GM06990 (cell line): ENCODE measurements around the gene SPC24.
"Not testable (repeated sequence)": the region's sequence is repeated elsewhere in the genome, so short reads cannot be mapped to it uniquely, and the experiment has no call there.

Experiments used
- DNase-seq: peaks from one replicate; pipeline ENCODE4 v3.0.0-alpha.2; 2011; ENCODE audit not compliant: insufficient read length; ENCODE audit errors: extremely low read depth
- H3K27me3 ChIP-seq: replicated peaks from 2 replicates; pipeline ENCODE4 v1.6.0; 2011; ENCODE audit warnings: low read length; ENCODE audit not compliant: control insufficient read depth, insufficient read depth
- H3K36me3 ChIP-seq: 2 replicates; pipeline ENCODE4 v1.5.1; 2011; ENCODE audit warnings: low read length; ENCODE audit not compliant: control insufficient read depth, insufficient read depth
- H3K4me3 ChIP-seq: replicated peaks from 2 replicates; pipeline ENCODE4 v1.5.1; 2011; ENCODE audit warnings: low read depth, mild to moderate bottlenecking, control low read depth, low read length
- CTCF ChIP-seq: IDR thresholded peaks from 2 replicates; pipeline ENCODE4 v1.5.1; 2011; ENCODE audit warnings: low read length, control low read depth, mild to moderate bottlenecking, inconsistent platforms; ENCODE audit not compliant: insufficient read depth, poor library complexity, severe bottlenecking

SPC24 gene

DNA sequence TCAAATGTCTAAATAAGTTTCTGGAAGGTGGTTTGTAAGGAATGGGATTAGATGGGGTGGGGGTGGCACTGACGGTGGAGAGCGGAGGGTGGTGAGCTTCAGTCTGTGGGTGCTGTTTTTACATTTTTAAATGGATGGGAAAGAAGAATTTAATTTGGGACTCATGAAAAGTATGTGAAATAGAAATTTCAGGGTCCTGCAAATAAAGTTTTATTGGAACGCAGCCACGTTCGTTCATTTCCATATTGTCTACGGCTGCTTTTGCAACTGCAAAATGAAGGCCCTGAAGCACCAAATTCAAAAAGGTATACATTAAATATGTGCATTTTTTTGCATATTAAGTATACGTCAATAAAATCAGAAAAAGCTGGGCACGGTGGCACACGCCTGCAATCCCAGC, 31.9 kb upstream of the SPC24 start:
- H3K4me3 ChIP-seq: no peak overlapping the region
- TF ChIP-seq CTCF: no peak
- no peak for DNase-seq
- no peaks in the 10 kb centered on the region for H3K36me3 ChIP-seq
- no peaks in the 10 kb centered on the region for H3K27me3 ChIP-seq

DNA sequence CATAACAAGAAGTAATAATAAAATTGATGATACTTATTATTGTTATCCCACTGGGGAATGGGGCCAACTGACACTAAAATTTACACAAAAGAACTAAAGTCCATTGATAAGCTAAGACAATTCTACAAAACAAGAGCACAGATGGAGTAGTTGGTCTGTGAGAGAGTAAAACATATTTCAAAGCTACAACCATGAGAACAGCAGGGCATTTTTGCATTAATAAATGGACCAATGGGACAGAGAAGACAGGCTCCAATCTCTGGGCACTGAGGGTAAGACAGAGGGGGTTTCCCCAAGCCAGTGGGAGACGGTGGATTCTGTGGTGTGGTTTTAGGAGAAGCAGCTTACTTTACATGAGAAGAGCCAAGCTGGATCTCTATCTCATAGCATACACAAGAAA, 27.4 kb upstream of the SPC24 start:
- no peaks in the 10 kb centered on the region for H3K36me3 ChIP-seq
- no peak for DNase-seq
- TF ChIP-seq CTCF: no peak
- H3K4me3 ChIP-seq: no peak overlapping the region
- H3K27me3 ChIP-seq: no peaks in the 10 kb centered on the region

- Histone ChIP-seq H3K27me3 (no peaks in the 10 kb centered on the region), H3K4me3 (no peak overlapping the region), H3K36me3 (no peaks in the 10 kb centered on the region)
- no peak for DNase-seq
- TF ChIP-seq CTCF: no peak
These were observed 25.9 kb upstream of the SPC24 start for GRCh38 chr19:11181488-11181887.

DNA sequence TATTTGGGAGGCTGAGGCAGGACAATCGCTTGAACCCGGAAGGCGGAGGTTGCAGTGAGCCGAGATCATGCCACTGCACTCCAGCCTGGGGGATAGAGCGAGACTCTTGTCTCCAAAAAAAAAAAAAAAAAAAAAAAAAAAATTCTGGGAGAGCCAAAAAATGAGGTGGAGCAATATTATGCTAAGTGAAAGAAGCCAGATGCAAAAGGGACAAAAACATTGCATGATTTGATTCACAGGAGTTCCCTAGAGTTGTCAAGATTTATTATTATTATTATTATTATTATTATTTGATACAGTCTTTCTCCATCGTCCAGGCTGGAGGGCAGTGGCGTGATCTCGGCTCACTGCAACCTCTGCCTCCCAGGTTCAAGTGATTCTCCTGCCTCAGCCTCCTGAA, 25.4 kb upstream of the SPC24 start:
- DNase-seq, H3K4me3 ChIP-seq, H3K27me3 ChIP-seq, H3K36me3 ChIP-seq: not testable (repeated sequence)

- no peak for TF ChIP-seq CTCF
- no peaks in the 10 kb centered on the region for H3K36me3 ChIP-seq
- H3K4me3 ChIP-seq: no peak overlapping the region
- no peak for DNase-seq
- H3K27me3 ChIP-seq: no peaks in the 10 kb centered on the region
These were observed 24.8 kb upstream of the SPC24 start for GRCh38 chr19:11180346-11180745.

DNA sequence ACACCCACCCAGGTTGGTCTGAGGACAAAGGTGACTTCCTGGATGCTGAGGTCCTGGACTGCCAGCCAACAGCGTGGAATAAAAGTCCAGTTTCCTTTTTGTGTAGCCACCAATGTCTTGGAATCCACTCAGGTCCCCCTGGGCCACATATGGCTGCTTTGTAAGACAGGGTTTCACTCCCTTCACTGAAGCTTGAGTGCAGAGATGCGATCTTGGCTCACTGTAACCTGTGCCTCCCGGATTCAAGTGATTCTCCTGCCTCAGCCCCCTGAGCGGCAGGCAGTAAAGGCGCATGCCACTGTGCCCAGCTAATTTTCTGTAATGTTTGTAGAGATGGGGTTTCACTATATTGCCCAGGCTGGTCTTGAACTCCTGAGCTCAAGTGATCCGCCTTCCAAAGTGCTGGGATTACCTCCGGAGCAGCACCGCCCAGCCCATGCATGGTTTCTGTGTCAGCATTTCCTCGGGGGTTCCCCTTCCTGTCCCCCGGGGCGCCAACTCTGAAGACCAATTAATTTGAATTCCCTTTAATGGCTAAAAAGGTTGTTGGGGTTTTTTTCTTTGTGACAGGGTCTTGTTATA, 24.2 kb upstream of the SPC24 start:
- Histone ChIP-seq H3K4me3 (peak overlapping the region; percentile 49), H3K36me3 (no peaks in the 10 kb centered on the region), H3K27me3 (no peaks in the 10 kb centered on the region)
- TF ChIP-seq CTCF: no peak
- peak; percentile 71 for DNase-seq

DNA sequence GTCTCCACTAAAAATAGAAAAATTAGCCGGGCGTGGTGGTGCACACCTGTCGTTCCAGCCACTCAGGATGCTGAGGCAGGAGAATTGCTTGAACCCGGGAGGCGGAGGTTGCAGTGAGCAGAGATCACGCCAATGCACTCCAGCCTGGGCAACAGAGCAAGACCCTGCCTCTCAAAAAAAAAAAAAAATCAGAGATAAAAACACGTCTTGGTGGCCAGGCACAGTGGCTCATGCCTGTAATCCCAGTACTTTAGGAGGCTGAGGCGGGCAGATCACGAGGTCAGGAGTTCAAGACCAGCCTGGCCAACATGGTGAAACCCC, 23.5 kb upstream of the SPC24 start:
- H3K36me3 ChIP-seq, H3K27me3 ChIP-seq, H3K4me3 ChIP-seq, DNase-seq: not testable (repeated sequence)
